B cell (primary cell): ENCODE measurements around the gene TRIM74.
"Not testable (repeated sequence)": the region's sequence is repeated elsewhere in the genome, so short reads cannot be mapped to it uniquely, and the experiment has no call there.

ENCODE experiments used
- CTCF ChIP-seq: fragments of 200-600 bp; IDR thresholded peaks from one replicate; pipeline ENCODE4 v1.8.0; 2022; ENCODE audit warnings: antibody characterized with exemption, mild to moderate bottlenecking
- EZH2 ChIP-seq: IDR thresholded peaks from 2 replicates; pipeline ENCODE4 v1.6.1; 2012; ENCODE audit warnings: borderline replicate concordance, low read depth, mild to moderate bottlenecking, moderate library complexity, low read length; ENCODE audit not compliant: insufficient read depth, poor library complexity, severe bottlenecking

GRCh38 chr7:72975656-72976286 is 6.5 kb upstream of the TRIM74 start:
- TF ChIP-seq CTCF, EZH2: not testable (repeated sequence)
